ENCODE data around the gene TBC1D9. TPM values are rescaled to one million over a fixed set of nuclear protein-coding genes. Genes with fewer than 3 reads are reported as not detected.

The TBC1D9 gene
- total and polyA plus RNA-seq, 2 donors (not counting 1 experiment from before 2014, with no cell fraction given) = 48.9 to 235 TPM

- H3K4me1 ChIP-seq (ENCODE audit: control insufficient read depth in 2 of 2, insufficient read depth in 2 of 2, low read length in 2 of 2) = peaks cover 30 to 67% of the 10 kb centered on the region in 2 donors
These were observed 5.7 kb downstream of the TBC1D9 start for GRCh38 chr4:140750470-140750869.

More at GRCh38 chr4:140750470-140750869, 5.7 kb downstream of the TBC1D9 start:
- TF ChIP-seq CTCF (IDR thresholded peaks at IDR 0.05) = no peak
- TF ChIP-seq EZH2 (IDR thresholded peaks at IDR 0.05; ENCODE audit: borderline replicate concordance, insufficient read depth, low read depth, low read length, poor library complexity, severe bottlenecking) = no peak
- Histone ChIP-seq H3K27ac (ENCODE audit: low read length in 2 of 2) (peak overlapping the region in 1 of 2 donors; percentile 64), H3K4me2 (replicated peaks; ENCODE audit: low read depth, low read length, poor library complexity, severe bottlenecking) (peak overlapping the region; percentile 93), H3K9ac (ENCODE audit: low read length) (peak overlapping the region; percentile 96), H4K20me1 (ENCODE audit: control insufficient read depth, insufficient read depth, low read length, poor library complexity, severe bottlenecking) (no peaks in the 10 kb centered on the region), H2AFZ (ENCODE audit: insufficient read depth, low read depth, low read length, poor library complexity, severe bottlenecking) (no peak overlapping the region), H3K9me3 (ENCODE audit: control extremely low read depth in 1 of 3, control insufficient read depth in 2 of 3, insufficient read depth in 1 of 3, low read length in 2 of 3) (peaks cover 5 to 8% (median 8%) of the 10 kb centered on the region in 3 donors), H3K27me3 (replicated peaks in 1 of 4; ENCODE audit: control extremely low read depth in 1 of 4, control insufficient read depth in 3 of 4, insufficient read depth in 4 of 4, low read length in 3 of 4) (no peaks in the 10 kb centered on the region), H3K36me3 (replicated peaks in 1 of 2; ENCODE audit: control extremely low read depth in 1 of 2, control insufficient read depth in 1 of 2, extremely low read depth in 1 of 2, insufficient read depth in 2 of 2, low read length in 1 of 2) (peaks cover 4 to 9% of the 10 kb centered on the region in 2 experiments), H3K4me3 (ENCODE audit: control extremely low read depth in 1 of 5, extremely low read depth in 1 of 5, insufficient read depth in 1 of 5, low read depth in 2 of 5, low read length in 4 of 5) (peak overlapping the region in 1 of 5 experiments; percentile 95), H3K79me2 (ENCODE audit: control insufficient read depth, insufficient read depth, low read length) (peaks cover 99% of the 10 kb centered on the region)
- no CpG with 5 or more reads among the region's 2 CpGs for WGBS (ENCODE audit: insufficient coverage)
- Mint-ChIP-seq H3K4me1 (peaks cover 66% of the 10 kb centered on the region), H3K27ac (no peak overlapping the region), H3K9me3 (ENCODE audit: insufficient read depth) (peaks cover 2% of the 10 kb centered on the region), H3K27me3 (no peaks in the 10 kb centered on the region), H3K4me3 (peak overlapping the region; percentile 86)
- ATAC-seq (ENCODE audit: low read depth) (no peak), DNase-seq (no peak)
- ChIA-PET CTCF (interaction anchor here (0.7 to 1.0 kb wide), 4 partner anchors 11 to 100 kb away, joined by 3 to 6 read pairs (median 3); no protein-coding TSS in a partner anchor), POLR2A (no interaction called here)
- intact Hi-C loops (cut with micrococcal nuclease) = loop anchor here (10.0 kb wide), 1 partner anchor 376 kb away; the partner anchor contains the start of gene SCOC

Measured in B cell (primary cell).